WTC11 (cell line): ENCODE measurements around the gene IQGAP2. TPM values are rescaled to one million over a fixed set of nuclear protein-coding genes. Genes with fewer than 3 reads are reported as not detected.

Source experiments
- ATAC-seq: fragments of 200-7000 bp; cut with Tn5 transposase; 2 replicates; pipeline ENCODE4 v1.10.0; 2021; ENCODE audit warnings: mild to moderate bottlenecking, moderate library complexity
- CTCF ChIA-PET: fragments of 300-600 bp; sonication (Branson Sonifier 250); formaldehyde crosslinking; loops from one replicate; lab custom pipeline; 2021; ENCODE audit warnings: antibody characterized with exemption; lab: Charles Lee
- POLR2A ChIA-PET: fragments of 350-600 bp; sonication (Branson Sonifier 250); formaldehyde crosslinking; loops from one replicate; lab custom pipeline; 2021; ENCODE audit warnings: antibody characterized with exemption; lab: Charles Lee
- DNase-seq: peaks from one replicate; pipeline ENCODE4 v3.0.0; 2021; ENCODE audit warnings: low spot score
- H3K27ac Mint-ChIP-seq: 2 replicates; pipeline ENCODE4 v1.8.0; 2021; ENCODE audit warnings: mixed read lengths
- H3K27me3 Mint-ChIP-seq: 2 replicates; pipeline ENCODE4 v1.8.0; 2021; ENCODE audit warnings: low read depth, mild to moderate bottlenecking, moderate library complexity, mixed read lengths
- H3K36me3 Mint-ChIP-seq: 2 replicates; pipeline ENCODE4 v1.8.0; 2021; ENCODE audit warnings: mixed read lengths
- H3K4me1 Mint-ChIP-seq: 2 replicates; pipeline ENCODE4 v1.8.0; 2022; ENCODE audit warnings: mixed read lengths
- H3K4me3 Mint-ChIP-seq: 2 replicates; pipeline ENCODE4 v1.8.0; 2021; ENCODE audit warnings: mild to moderate bottlenecking, moderate library complexity, mixed read lengths
- H3K9me3 Mint-ChIP-seq: 2 replicates; pipeline ENCODE4 v1.8.0; 2021; ENCODE audit warnings: mixed read lengths
- ARID4B ChIP-seq: sonication (generic); formaldehyde crosslinking; IDR thresholded peaks from 2 replicates; pipeline ENCODE4 v1.8.0; 2023; ENCODE audit warnings: missing genetic modification reagents, mild to moderate bottlenecking, borderline replicate concordance
- ATF1 ChIP-seq: sonication (generic); formaldehyde crosslinking; IDR thresholded peaks from 2 replicates; pipeline ENCODE4 v1.8.1; 2023; ENCODE audit warnings: mild to moderate bottlenecking, moderate library complexity, missing genetic modification reagents
- ATF3 ChIP-seq: sonication (generic); formaldehyde crosslinking; conservative IDR thresholded peaks from 2 replicates; pipeline ENCODE4 v1.8.1; 2022; ENCODE audit warnings: mild to moderate bottlenecking, missing genetic modification reagents
- CREM ChIP-seq: sonication (generic); formaldehyde crosslinking; IDR thresholded peaks from 2 replicates; pipeline ENCODE4 v1.8.1; 2022; ENCODE audit warnings: mild to moderate bottlenecking, missing genetic modification reagents, moderate library complexity
- GRHL2 ChIP-seq: fragments of 250-450 bp; sonication (Bioruptor Pico); IDR thresholded peaks from 2 replicates; pipeline ENCODE4 v1.8.0; 2022; ENCODE audit warnings: mild to moderate bottlenecking, moderate library complexity; ENCODE audit not compliant: insufficient replicate concordance, severe bottlenecking
- PRRX2 ChIP-seq: fragments of 250-450 bp; sonication (Bioruptor Pico); IDR thresholded peaks from 2 replicates; pipeline ENCODE4 v1.8.0; 2021; ENCODE audit warnings: mild to moderate bottlenecking
- RELA ChIP-seq: sonication (generic); formaldehyde crosslinking; IDR thresholded peaks from 2 replicates; pipeline ENCODE4 v1.8.1; 2022; ENCODE audit warnings: missing genetic modification reagents, mild to moderate bottlenecking, borderline replicate concordance
- SMAD3 ChIP-seq: sonication (generic); formaldehyde crosslinking; IDR thresholded peaks from 2 replicates; pipeline ENCODE4 v1.8.0; 2022; ENCODE audit warnings: missing genetic modification reagents, mild to moderate bottlenecking, borderline replicate concordance
- SMAD4 ChIP-seq: sonication (generic); formaldehyde crosslinking; IDR thresholded peaks from 2 replicates; pipeline ENCODE4 v1.8.0; 2022; ENCODE audit warnings: mild to moderate bottlenecking, missing genetic modification reagents
- TCF7 ChIP-seq: sonication (generic); formaldehyde crosslinking; IDR thresholded peaks from 2 replicates; pipeline ENCODE4 v1.8.0; 2022; ENCODE audit warnings: mild to moderate bottlenecking, low read depth, missing genetic modification reagents, moderate library complexity
- TEAD4 ChIP-seq: sonication (generic); formaldehyde crosslinking; IDR thresholded peaks from 2 replicates; pipeline ENCODE4 v1.8.0; 2022; ENCODE audit warnings: mild to moderate bottlenecking, missing genetic modification reagents
- ZNF138 ChIP-seq: sonication (generic); formaldehyde crosslinking; conservative IDR thresholded peaks from 2 replicates; pipeline ENCODE4 v1.8.1; 2022; ENCODE audit warnings: mild to moderate bottlenecking, moderate library complexity, missing genetic modification reagents
- ZNF532 ChIP-seq: fragments of 250-450 bp; sonication (Bioruptor Pico); IDR thresholded peaks from 2 replicates; pipeline ENCODE4 v1.9.0; 2021; ENCODE audit warnings: mild to moderate bottlenecking, borderline replicate concordance
- total RNA-seq: library from RNA; stranded (reverse); gene quantifications from 3 replicates; pipeline ENCODE4 v1.2.3, GENCODE V29; 2021
- TF ChIP-seq, protein P1 (sequence below): sonication (generic); formaldehyde crosslinking; IDR thresholded peaks from 2 replicates; pipeline ENCODE4 v1.8.1; 2022; ENCODE audit warnings: low read depth, missing genetic modification reagents, borderline replicate concordance
- TF ChIP-seq, protein P2 (sequence below): sonication (generic); formaldehyde crosslinking; IDR thresholded peaks from 2 replicates; pipeline ENCODE4 v1.8.0; 2022; ENCODE audit warnings: mild to moderate bottlenecking, missing genetic modification reagents
- TF ChIP-seq, protein P3 (sequence below): fragments of 250-450 bp; sonication (Bioruptor Pico); IDR thresholded peaks from 2 replicates; pipeline ENCODE4 v1.9.0; 2021; ENCODE audit warnings: mild to moderate bottlenecking

The IQGAP2 gene
- total RNA-seq, 1 experiment from 2014 or later: 70.6 TPM

DNA sequence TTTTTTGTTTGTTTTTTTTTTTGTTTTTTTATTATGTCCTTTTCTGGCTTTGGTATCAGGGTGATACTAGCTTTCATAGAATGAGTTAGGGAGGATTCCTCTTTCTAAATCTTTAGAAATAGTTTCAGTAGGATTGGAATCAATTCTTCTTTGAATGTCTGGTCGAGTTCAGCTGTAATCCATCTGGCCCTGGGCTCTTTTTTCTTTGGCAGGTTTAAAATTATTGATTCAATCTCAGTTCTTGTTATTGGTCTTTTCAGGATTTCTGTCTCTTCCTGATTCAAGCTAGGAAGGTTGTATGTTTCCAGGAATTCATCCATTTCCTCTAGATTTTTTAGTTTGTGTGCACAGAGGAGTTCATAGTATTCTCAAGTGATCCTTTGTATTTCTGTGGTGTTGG is 34.9 kb downstream of the IQGAP2 start:
- DNase-seq: no peak
- POLR2A ChIA-PET: no interaction called here
- Mint-ChIP-seq H3K27ac (no peak overlapping the region), H3K9me3 (peaks cover 28% of the 10 kb centered on the region), H3K4me1 (peaks cover 24% of the 10 kb centered on the region), H3K36me3 (peaks cover 12% of the 10 kb centered on the region), H3K27me3 (no peaks in the 10 kb centered on the region), H3K4me3 (no peak overlapping the region)
- no peak for ATAC-seq
- CTCF ChIA-PET: no interaction called here
- TF ChIP-seq SMAD4 (CRISPR knock-in tag): no peak

DNA sequence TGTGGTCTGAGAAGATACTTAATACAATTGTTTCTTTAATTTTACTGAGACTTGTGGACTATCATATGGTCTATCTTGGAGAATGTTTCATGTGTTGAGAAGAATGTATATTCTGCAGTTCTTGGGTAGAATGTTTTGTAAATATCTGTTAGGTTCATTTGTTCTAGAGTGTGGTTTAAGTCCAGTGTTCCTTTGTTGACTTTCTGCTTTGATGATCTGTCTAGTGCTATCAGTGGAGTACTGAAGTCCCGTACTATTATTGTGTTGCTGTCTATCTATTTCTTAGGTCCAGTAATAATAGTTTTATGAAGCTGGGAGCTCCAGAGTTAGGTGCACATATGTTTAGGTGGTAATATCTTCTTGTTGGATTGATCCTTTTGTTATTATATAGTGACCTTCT is 36.1 kb downstream of the IQGAP2 start:
- H3K27me3 Mint-ChIP-seq: no peaks in the 10 kb centered on the region
- H3K36me3 Mint-ChIP-seq: peaks cover 12% of the 10 kb centered on the region
- TF ChIP-seq PRRX2 (CRISPR knock-in tag) (no peak), TCF7 (CRISPR knock-in tag) (no peak), ZNF532 (CRISPR knock-in tag) (no peak), RELA (CRISPR knock-in tag) (no peak), TEAD4 (no peak), ATF3 (CRISPR knock-in tag) (no peak), GRHL2 (CRISPR knock-in tag) (no peak), SMAD3 (CRISPR knock-in tag) (no peak), CREM (CRISPR knock-in tag) (no peak), ZNF138 (CRISPR knock-in tag) (no peak), ATF1 (CRISPR knock-in tag) (no peak)
- TF ChIP-seq, protein P1, sequence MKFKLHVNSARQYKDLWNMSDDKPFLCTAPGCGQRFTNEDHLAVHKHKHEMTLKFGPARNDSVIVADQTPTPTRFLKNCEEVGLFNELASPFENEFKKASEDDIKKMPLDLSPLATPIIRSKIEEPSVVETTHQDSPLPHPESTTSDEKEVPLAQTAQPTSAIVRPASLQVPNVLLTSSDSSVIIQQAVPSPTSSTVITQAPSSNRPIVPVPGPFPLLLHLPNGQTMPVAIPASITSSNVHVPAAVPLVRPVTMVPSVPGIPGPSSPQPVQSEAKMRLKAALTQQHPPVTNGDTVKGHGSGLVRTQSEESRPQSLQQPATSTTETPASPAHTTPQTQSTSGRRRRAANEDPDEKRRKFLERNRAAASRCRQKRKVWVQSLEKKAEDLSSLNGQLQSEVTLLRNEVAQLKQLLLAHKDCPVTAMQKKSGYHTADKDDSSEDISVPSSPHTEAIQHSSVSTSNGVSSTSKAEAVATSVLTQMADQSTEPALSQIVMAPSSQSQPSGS (CRISPR knock-in tag): no peak
- TF ChIP-seq, protein P2, sequence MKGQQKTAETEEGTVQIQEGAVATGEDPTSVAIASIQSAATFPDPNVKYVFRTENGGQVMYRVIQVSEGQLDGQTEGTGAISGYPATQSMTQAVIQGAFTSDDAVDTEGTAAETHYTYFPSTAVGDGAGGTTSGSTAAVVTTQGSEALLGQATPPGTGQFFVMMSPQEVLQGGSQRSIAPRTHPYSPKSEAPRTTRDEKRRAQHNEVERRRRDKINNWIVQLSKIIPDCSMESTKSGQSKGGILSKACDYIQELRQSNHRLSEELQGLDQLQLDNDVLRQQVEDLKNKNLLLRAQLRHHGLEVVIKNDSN: no peak
- DNase-seq (no peak), ATAC-seq (no peak)
- POLR2A ChIA-PET: no interaction called here
- peaks cover 28% of the 10 kb centered on the region for H3K9me3 Mint-ChIP-seq
- CTCF ChIA-PET: no interaction called here
- no peak overlapping the region for H3K4me3 Mint-ChIP-seq
- no peak overlapping the region; the same call in 1 of the 2 replicates for H3K27ac Mint-ChIP-seq
- peaks cover 14% of the 10 kb centered on the region for H3K4me1 Mint-ChIP-seq

- TF ChIP-seq, protein P3, sequence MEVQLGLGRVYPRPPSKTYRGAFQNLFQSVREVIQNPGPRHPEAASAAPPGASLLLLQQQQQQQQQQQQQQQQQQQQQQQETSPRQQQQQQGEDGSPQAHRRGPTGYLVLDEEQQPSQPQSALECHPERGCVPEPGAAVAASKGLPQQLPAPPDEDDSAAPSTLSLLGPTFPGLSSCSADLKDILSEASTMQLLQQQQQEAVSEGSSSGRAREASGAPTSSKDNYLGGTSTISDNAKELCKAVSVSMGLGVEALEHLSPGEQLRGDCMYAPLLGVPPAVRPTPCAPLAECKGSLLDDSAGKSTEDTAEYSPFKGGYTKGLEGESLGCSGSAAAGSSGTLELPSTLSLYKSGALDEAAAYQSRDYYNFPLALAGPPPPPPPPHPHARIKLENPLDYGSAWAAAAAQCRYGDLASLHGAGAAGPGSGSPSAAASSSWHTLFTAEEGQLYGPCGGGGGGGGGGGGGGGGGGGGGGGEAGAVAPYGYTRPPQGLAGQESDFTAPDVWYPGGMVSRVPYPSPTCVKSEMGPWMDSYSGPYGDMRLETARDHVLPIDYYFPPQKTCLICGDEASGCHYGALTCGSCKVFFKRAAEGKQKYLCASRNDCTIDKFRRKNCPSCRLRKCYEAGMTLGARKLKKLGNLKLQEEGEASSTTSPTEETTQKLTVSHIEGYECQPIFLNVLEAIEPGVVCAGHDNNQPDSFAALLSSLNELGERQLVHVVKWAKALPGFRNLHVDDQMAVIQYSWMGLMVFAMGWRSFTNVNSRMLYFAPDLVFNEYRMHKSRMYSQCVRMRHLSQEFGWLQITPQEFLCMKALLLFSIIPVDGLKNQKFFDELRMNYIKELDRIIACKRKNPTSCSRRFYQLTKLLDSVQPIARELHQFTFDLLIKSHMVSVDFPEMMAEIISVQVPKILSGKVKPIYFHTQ: no peak
- TF ChIP-seq PRRX2 (CRISPR knock-in tag): no peak
- TF ChIP-seq ARID4B (CRISPR knock-in tag): no peak
- no peak overlapping the region for H3K27ac Mint-ChIP-seq
- H3K27me3 Mint-ChIP-seq: no peaks in the 10 kb centered on the region
- H3K4me3 Mint-ChIP-seq: no peak overlapping the region
- peaks cover 12% of the 10 kb centered on the region for H3K36me3 Mint-ChIP-seq
- ChIA-PET CTCF (no interaction called here), POLR2A (no interaction called here)
- H3K9me3 Mint-ChIP-seq: peaks cover 28% of the 10 kb centered on the region
- DNase-seq: no peak
- H3K4me1 Mint-ChIP-seq: peaks cover 15% of the 10 kb centered on the region
- no peak for ATAC-seq
Observed at GRCh38 chr5:76439929-76440328, 36.8 kb downstream of the IQGAP2 start.
